ENCODE measurements around the gene CTCFL. TPM values are rescaled to one million over a fixed set of nuclear protein-coding genes. Genes with fewer than 3 reads are reported as not detected.

CTCFL gene
- total RNA-seq, 1 experiment from 2014 or later: not detected

DNA sequence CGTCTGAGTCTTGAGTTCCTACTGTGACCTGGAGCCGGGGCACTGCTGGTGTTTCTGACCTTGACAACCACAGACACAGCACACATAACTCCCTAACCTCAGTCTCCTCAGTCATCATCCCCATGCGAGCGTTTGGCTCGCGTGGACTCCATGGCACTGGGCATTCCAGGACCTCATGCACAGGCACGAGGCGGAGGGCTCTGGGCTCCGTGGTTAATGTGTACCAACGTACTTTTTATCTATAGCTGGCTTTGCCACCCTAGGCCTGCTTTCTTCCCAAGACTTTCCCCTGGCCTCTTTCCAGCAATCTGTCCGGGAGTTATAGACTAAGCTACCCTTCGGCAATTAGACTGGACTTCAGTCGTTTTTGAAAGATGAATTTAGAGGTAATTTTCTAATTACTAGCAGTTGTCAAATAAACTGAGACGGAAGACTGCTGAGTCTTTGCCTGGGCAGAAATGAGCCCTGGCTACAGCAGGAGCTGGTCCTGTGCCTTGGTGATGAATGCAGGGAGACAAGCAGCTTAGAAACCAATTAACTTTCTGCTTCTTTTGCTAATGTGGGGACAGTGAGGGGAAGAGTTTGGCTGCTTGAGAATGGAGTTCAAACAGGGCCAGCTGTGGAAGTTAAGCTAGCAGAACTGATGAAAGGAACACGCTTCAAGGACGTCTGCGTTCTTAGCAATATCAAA is 16.1 kb upstream of the CTCFL start:
- no peak for DNase-seq (ENCODE audit: extremely low read depth, low read depth)

- no peak for DNase-seq (ENCODE audit: extremely low read depth, low read depth)
These were observed 14.9 kb upstream of the CTCFL start for GRCh38 chr20:57539889-57540288.

DNA sequence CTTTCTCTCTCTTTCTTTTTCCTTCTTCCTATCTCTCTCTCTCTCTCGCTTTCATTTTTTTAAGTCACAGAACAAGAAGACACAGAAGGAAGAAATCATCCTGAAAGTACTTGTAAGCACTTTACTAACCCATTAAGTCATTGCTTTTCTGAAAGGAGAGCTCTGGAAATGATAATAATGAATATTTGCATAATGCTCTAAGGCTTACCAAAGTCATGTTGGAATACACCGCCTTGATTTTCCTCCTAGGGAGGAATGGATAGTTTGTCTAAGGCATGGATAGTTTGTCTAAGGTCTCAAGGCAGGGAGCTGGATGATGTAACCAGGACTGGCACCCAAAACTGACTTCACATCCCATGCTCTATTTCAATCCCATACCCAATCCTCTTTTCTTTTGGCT is 12.9 kb upstream of the CTCFL start:
- DNase-seq (ENCODE audit: extremely low read depth, low read depth): no peak

GRCh38 chr20:57536771-57537724 is 12.1 kb upstream of the CTCFL start:
- no peak for DNase-seq (ENCODE audit: extremely low read depth, low read depth)

DNA sequence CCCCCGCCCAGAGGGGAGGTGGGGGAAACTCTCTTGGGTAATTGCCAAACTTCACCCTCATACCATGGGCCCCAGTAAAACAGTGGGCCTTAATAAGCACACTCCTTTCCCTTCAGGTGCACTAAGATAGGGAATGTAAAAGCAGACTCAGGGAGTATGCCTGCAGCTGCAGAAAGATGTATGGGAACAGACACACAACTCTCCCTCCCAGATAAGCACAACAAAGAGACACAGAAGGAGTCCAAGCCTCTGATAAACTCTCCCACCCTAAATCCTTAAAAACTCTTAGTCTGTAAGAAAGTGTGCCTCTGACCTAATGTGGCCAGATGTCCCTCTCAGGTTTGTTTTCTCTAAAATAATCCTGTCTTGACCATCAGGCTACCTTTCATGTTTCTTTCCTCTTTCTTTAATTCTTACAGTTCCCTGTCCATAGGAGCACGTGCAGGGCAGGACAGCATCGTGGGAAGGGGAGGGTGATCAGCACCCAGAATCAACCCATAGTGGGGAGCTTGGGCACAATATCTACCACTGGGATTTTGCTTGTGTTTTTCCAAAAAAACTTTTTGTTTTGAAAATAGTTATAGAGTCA is 11.3 kb upstream of the CTCFL start:
- DNase-seq (ENCODE audit: extremely low read depth, low read depth): no peak

GRCh38 chr20:57535297-57535696 is 10.4 kb upstream of the CTCFL start:
- no peak for DNase-seq (ENCODE audit: extremely low read depth, low read depth)

DNA sequence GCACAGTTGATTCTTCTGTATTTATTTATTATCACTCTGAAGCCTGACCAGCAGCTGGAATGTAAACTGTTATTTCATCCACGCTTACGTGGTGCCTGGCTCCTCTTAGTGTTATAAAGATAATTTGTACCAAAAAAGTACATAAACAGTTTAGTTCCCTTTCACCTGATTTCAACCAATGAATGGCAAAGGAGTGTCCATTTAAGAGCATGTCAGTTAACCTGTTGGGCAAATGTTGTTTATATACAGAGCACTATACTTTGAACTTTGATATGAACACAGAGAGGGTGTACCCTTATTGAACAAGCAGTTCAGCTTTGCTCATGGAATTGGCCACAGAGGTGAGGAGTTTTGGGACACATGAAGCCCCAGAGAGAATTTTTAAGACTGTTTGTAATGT is 7.2 kb upstream of the CTCFL start:
- DNase-seq (ENCODE audit: extremely low read depth, low read depth): no peak

DNA sequence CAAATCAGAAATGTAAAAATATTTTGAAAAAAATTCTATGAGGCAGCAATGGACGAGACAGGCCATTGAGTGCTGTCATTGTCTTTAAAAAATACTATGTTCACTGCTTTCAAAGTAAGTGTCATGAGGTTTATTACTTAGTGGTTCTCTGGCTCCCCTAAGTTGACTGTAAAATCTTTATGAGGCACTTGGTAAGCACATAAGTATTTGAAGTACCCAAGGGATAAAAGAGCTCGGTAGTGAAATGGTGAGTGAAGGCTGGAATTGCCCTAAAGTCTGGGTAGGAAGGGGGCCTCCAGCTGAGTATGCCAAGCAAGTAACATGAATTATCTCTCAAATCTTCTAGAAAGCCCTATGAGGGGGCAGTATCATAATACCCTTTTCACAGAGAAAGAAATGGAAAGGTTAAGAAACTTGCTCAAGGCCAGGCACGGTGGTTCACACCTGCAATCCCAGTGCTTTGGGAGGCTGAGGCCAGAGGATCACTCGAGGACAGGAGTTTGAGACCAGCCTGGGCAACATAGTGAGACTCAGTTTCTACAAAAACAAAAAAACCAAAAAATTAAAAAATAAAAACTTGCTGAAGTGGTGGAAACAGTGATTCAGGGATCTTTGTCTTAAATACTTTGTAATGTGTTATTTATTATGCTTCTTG is 5.5 kb upstream of the CTCFL start:
- DNase-seq (ENCODE audit: extremely low read depth, low read depth): no peak

DNA sequence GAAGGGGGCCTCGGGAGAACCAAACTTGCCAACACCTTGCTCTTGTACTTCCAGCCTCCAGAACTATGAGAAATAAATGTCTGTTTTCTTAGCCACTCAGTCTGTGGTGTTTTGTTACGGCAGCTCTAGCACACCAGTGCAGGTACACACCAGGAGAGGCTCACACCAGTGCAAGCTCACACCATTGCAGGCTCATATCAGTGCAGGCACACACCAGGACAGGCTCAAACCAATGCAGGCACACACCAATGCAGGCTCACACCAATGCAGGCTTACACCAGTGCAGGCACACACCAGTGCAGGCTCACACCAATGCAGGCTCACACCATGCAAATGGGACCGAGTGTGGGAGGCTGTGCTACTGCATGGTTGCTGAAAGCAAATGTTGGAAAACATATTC is 4.9 kb upstream of the CTCFL start:
- DNase-seq (ENCODE audit: extremely low read depth, low read depth): no peak

DNA sequence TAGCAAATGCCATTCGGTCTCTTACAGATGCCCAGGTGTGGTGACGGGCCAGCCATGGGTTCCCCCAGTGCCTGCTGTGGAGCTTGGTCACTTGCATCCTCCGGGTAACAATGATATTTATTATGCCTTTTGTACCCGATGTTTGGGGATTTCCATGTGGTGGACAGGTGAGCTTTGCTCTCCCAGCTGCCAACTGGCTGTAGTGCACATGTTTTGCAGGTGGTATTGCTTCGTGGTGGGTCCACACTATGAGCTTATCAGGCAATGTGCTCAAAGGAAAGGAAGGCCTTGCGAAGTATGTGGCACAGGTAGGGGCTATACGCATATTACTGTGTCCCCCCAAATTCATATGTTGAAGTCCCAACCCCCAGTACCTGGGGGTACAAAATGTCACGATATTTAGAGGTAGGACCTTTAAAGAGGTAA is 4.2 kb upstream of the CTCFL start:
- DNase-seq (ENCODE audit: extremely low read depth, low read depth): no peak

- DNase-seq (ENCODE audit: extremely low read depth, low read depth): no peak
These were observed 3.2 kb upstream of the CTCFL start for GRCh38 chr20:57528148-57528547.

- DNase-seq (ENCODE audit: extremely low read depth, low read depth): no peak
These were observed 2.8 kb upstream of the CTCFL start for GRCh38 chr20:57527728-57528127.

- no peak for DNase-seq (ENCODE audit: extremely low read depth, low read depth)
These were observed 2.0 kb upstream of the CTCFL start for GRCh38 chr20:57526885-57527460.

DNA sequence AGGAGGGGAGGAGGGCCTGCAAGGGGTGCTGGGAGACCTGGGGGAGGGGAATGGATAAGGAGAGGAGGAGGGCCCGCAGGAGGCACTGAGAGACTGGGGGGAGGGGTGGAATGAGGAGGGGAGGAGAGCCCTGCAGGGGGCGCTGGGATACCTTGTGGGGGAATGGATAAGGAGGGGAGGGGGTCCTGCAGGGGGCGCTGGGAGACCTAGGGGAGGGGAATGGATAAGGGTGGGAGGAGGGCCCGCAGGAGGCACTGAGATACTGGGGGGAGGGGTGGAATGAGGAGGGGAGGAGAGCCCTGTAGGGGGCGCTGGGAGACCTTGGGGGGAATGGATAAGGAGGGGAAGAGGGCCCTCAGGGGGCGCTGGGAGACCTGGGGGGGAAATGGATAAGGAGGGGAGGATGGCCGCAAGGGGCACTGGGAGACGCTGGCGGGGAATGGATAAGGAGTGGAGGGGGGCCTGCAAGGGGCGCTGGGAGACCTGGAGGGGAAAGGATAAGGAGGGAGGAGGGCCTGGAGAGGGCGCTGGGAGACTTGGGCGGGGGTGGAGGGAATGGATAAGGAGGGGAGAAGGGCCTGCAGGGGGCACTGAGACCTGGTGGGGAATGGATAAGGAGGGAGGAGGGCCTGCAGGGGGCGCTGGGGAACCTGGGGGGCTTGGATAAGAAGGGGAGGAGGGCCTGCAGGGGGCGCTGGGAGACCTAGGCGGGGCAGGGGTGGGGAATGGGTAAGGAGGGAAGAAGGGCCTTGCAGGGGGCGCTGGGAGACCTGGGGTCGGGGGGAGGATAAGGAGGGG is 1.3 kb upstream of the CTCFL start:
- DNase-seq (ENCODE audit: extremely low read depth, low read depth): no peak

GRCh38 chr20:57525328-57526086 is 567 bp upstream of the CTCFL start:
- no peak for DNase-seq (ENCODE audit: extremely low read depth, low read depth)

DNA sequence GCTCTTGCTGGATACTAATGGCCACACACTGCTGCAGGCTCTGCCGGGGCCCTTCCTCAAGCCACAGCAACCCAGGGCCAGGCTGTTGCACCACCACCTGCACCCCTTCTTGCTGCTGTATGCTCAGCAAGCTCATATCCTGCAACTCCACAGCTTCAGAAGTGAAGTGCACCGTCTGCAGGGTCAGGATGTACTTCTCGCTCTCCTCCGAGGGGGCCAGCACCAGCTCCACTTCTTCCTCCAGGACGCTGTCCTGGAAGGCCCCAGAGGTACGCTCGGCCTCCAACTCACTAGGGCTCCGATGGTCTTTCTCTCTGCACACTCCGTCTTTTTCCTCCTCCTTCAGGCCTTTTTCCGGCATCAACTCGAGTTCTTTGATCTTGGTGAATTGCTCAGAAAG is 1.2 kb downstream of the CTCFL start:
- DNase-seq (ENCODE audit: extremely low read depth, low read depth): no peak

DNA sequence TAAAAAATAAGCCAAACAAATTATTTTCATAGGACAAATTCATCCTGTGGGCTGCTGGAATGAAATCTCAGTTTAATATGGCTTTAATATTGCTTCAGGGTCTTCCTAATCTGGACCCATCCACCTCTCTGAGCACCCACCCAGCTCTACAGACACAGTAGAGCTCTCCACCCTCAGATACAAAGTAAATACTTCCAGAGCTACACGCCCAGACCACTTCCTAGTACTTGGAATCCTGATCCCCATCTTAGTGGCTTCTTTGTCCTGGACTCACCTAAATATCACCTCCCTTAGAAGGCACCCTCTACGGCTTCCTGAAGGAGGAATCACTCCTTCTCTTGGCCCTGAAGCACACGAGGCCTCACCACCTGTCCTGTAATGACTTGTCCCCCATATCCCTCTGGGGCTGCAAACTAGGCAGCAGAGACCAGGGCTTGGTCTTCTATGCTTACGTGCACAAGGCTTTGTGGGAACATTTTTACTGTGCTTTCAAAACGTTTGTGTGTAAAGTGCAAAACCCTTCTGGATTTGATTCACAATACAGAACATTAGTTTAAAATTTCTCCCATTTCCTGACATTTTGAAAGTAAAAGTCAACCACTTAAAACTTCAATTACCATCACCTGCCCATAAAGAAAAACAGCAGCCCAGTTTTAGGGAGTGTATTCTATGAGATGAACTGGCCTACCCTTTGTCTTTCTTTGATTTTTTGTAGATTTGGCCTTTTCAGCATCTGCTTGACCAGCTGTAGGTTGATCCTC is 2.4 kb downstream of the CTCFL start:
- DNase-seq (ENCODE audit: extremely low read depth, low read depth): no peak

DNA sequence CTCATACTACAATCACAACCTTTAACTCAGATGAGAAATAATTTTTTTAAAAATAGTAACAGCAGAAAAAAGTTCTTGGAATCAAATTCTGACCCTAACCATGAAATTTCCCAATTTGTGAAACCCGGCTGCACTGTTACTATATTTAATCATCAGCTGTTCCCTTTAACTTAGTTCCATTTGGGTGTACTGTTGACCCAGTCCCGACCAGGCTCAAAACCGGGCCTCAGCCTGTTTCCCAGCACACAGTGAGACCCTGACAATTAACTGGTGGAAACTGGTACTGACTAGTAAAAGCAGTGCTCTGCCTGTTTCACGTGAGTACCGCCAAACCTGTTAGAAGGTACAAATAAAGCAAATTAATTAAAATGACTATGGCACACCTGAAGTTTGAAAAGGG is 7.0 kb downstream of the CTCFL start:
- DNase-seq (ENCODE audit: extremely low read depth, low read depth): no peak

Measured in NCI-H460 (cell line).